GM18907 (cell line): ENCODE results near the gene USP6NL.
A peak's percentile ranks its signal among the peaks of the same experiment; 100 is the strongest.
"Not testable (repeated sequence)": the region's sequence is repeated elsewhere in the genome, so short reads cannot be mapped to it uniquely, and the experiment has no call there.

Experiments used
- ATAC-seq: cut with Tn5 transposase; IDR thresholded peaks from one replicate; pipeline ENCODE4 v1.9.1; 2021; ENCODE audit warnings: mild to moderate bottlenecking, moderate library complexity; ENCODE audit not compliant: unreplicated experiment

USP6NL gene

DNA sequence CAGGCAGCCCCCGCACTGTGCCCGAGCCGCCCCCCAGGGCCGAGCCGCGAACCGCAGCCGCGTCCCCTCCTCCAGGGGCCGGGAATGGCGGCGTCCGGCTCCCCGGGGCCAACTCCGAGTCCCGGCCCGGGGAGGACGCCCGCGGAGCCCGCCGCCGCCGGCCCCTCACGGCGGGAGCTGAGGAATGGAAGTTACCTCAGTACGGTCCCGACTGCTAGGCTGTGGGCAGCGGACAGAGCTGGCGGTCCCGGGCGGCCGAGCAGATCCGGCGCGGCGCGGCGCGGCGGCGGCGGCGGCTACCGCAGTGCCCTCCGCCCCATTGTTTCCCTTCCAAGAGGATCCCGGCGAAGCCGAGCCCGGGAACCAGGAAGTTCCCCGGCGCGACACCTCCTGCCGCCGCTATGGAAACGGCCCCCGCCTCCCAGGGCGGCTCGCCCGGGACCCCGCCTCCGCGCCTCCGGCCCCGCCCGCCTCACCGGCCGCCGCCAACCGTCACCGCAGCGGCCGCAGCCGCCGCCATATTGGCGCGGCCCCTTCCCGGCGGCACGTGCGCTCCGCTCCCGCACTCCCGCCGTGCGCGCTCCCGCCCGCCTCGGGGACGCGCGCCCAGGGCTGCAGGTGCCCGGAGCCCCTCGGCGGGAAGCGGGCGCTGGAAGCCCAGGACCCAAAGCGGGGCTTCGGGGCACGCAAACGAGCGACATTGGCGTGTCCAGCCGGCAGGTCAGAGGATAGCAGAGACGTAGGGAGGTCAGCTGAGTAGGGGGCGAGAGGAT is at the start of gene USP6NL:
Gene USP6NL, minus strand, starts transcription at position 403 of the 773 bp plus-strand sequence. CDS start 14,016 bp downstream, outside the sequence.
- ATAC-seq: peak; percentile 55

DNA sequence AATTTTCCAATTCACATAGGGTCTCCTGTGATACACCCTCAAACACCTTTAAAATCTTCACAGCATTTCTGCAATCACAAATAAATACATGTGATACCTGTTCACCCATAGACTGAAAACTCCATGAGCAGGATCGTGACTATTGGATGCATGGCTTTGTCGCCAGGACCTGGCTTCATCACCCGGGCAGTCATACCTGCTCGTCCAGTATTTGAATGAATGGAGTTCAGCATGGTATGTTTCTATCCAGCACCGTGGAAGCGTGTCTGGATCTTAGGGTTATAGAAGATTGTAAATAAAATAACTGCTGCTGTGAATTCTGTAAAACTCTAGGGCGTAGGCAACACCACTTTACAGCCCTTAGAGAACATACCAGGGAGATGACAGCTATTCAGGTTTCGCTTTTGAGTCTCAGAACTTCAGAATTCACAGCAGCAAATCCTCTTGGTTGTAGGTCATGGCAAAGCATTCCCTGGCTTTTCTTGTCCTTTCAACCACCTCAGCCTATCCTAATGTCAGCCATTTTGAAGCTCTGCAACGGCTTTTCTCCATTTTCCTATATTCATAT is 47.4 kb upstream of the USP6NL start:
- ATAC-seq: no peak

DNA sequence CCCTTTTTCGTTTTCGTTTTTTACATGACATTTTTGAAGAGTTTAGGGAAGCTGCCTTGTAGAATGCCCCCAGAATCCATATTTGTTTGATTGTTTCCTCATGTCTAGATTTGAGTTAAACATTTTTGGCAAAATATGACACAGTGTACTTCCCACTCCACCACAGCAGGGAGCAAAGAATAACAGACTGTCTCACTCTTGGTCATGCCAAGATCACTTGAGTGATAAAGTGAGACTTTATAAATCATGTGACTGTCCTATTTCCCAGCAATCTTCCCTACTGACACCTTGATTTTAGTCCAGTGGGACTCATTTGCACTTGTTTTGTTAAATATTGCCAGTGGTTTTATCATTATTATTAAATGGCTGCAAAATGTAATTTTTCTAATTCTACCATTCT is 44.4 kb upstream of the USP6NL start:
- ATAC-seq: no peak

DNA sequence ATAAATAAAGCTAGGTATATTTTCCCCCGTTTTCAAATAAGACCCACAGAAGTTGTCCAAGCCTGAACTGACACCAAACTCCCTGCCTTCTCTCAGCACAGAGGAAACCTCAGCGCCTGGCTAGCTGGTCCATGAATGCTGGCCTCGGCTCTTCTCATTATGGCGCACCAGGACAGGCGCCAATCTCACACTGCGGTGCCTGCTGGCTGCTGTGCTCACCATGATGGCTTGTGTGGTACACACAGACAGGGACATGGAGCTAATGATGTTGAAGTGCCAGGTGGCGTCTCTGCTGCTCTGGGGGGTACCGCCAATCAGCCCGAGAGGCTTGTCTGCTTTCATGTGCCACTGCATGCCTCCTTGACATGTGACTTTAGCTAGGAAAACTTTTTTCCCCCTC is 43.2 kb upstream of the USP6NL start:
- ATAC-seq: no peak

DNA sequence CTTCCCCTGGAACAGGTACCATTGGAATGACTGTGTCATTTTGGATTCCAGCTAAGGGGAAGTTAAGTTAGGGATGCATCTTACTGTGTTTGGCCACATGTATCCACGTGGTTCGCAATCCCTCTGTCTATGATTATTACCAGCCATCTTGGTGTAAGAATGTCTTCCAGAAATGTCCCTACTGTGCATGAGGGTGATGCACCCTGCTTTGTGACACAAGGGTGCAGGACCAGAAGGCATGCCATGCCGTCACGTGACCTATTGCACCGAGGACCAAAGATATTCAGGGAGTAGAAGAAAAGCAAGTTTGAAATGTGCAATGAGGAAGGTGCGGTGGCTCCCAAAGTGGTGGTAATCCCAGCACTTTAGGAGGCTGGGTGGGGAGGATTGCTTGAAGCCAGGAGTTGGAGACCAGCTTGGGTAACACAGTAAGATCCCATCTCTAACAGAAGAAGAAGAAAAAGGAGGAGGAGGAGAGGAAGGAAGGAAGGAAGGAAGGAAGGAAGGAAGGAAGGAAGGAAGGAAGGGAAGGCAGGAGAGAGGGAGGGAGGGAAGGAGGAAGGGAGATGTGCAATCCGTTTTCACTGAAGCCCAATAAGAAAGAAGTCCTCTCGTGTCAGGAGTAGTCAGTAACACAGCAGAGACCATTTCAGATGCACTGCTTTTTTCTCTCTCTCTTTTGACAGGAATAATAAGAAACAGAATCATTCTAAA is 42.5 kb upstream of the USP6NL start:
- no peak for ATAC-seq

DNA sequence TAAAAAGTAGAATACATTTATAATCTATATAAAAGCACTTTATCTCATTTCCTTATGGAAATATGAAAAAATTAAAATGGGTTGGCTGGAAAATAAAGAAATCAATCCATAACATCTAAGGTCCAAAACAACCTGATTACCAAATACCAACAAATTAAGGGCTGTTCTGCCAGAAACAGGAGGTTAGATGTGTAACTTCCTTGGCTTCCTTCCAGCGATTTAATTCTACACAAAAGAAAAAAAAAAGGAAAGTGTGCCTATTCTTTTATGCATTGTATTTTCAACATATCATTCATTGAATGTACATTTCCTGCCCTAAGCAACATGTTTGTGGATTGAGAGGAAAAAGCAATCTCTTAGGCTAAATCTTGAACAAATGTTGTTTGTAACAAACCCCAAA is 36.2 kb upstream of the USP6NL start:
- ATAC-seq: no peak

DNA sequence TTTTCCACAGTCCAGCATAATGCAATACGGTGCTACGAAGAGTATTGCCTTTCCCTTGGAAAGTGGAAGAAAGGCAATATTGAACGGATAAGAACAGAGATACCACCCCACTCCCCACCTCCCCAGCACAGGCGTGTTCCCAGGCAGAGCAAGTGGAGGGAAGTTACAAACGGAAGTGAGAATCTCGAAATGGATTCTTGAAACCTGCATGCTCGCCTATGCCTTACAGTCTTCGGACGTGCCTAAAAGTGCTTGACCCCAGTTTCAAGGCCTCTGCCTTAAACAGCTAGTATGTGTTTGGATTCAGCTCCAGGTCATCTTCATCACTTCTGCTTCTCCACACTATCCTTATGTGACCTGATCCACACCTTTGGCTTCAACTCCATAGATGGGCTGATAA is 35.0 kb upstream of the USP6NL start:
- no peak for ATAC-seq

DNA sequence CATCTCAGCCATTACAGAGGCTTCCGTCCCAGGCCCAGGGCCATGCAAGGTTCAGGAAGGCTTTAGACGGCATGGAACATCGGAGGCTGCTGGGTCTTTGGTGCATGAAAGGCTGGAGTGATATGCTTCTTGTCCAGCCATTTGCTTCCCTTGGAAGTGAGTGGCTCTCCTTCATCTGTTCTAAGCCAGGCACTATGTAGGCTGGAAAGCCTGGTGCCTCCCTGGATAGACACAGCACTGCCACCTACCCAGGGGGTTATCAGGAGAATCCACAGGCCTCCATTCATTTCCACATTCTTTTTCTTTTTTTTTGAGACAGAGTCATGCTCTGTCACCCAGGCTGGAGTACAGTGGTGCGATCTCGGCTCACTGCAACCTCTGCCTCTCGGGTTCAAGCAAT is 31.6 kb upstream of the USP6NL start:
- no peak for ATAC-seq

DNA sequence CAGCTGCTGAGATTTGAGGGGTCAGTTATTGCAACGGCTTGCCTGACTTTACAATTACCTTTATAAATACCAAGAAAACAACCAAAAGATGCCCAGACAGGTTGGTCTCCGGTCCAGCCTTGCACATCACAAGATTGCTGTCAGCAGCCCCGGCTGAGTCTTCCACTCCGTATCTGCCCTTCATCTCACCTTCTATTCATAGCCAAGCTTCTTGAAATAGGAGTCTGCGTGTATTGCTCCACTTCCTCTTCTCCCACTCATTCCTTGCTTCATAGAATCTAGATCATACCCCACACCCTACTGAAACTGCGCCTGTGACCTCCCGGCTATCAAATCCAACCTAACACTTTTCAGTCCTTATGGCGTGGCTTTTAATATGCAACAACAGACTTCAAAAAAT is 31.1 kb upstream of the USP6NL start:
- ATAC-seq: no peak

DNA sequence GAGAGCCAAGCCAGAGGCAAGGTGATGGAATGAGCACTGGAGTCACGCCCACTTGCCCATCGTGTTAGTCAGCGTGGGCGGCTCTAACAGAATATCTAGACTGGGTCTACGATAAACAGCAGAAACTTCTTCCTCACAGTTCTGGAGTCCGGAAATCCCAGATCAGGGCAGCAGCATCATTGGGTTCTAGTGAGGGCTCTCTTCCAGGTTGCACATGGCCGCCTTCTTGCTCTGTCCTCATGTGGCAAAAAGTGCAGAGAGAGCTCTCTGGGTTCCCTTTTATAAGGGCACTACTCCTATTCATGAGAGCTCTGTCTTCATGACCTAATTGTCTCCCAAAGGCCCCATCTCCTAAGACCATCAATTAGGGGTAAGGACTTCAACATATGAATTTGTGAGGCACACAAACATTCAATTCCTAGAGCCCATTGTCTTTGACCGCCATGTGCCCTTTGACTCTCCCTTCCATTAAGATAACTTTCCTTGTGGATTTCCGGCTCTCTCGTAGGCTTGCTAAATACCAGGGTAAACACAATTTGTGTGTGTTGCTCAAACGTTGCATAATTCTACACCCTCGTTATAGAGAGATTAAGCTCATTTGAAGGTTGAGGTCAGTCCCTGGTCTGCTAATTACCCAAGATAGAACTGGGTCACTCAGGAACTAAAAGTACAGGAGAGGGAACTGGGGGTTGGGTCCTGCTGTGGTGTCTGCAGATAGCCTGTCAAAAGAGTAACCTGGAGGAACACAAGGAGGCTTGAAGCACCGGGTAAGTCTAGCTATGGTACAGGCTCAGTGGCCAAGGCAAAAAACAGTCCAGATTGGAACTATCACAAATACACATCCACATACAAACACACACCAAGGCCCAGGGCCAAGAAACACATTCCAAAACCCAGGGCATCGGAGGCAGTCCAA is 28.7 kb upstream of the USP6NL start:
- no peak for ATAC-seq

DNA sequence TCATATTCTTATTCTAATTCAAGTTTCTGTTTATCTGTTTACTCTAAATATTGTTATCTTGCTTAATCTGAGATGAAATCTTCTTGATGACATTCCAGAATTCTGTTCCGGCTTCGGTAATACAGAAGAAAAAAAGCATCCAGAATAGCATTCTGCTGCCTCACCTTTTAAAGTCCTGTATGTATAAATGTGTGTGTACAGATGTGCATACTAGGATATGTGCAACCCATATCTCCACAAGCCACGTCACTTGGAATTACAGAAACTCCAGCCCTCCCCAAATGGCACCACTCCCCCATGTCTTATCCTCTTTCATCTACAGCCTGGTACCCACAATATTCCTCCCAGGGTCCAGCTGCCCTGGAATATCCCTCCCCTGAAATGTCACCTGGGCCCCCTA is 27.9 kb upstream of the USP6NL start:
- no peak for ATAC-seq

DNA sequence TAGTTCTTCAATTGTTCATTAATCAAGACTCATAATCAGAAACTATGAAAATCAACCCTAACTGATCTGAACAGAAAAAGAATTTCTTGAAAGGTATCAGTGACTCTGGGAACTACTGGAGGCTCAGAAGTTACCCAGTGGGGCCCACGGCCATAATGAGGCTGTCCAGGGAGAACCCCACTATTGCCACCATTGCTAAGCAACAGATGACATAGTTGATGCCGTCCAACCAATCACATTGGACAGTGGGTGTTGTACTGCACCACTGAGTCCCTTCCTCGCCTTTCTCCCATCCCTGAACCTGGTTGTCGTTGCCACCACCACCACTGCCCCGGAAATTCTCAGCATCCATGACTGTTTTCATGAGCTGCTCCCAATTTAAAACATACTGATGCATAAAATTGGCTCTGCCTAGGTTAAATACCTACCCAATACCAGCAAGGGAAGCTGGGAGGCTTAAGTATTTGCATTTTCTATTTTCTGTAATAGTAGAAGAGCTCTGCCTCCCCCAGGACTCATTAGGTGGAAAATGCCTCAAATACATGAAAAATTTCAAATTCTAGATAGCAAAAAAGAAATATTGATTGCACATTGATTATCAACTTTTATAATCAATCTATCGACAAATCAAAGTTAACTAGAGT is 26.7 kb upstream of the USP6NL start:
- ATAC-seq: no peak

DNA sequence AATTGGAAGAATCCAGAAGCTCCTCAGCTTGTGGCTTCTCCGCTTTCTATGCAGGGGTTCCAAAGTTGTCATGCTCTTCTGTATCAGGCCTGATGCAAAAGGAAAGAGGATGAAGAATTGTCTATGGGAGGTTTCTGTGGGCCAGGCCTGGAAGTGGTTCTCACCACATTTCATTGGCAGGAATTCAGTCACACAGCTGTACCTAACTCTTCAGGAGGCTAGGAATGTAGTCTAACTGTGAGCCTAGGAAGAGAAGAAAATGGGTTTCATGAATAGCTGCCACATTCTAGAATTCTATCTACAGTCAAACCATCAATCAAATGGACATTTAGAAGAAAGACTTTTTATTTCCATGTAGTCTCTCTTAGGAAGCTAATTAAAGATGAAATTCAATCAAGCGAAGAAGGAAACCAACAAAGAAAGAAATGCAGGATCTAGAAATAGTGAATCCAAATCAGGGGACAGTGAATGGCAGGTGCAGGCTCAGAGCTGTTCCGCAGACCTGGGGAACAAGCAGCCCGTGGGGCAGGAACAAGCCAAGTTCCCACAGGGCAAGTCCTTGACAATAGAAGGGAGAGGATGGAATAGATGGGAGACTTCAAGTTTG is 25.4 kb upstream of the USP6NL start:
- ATAC-seq: no peak

DNA sequence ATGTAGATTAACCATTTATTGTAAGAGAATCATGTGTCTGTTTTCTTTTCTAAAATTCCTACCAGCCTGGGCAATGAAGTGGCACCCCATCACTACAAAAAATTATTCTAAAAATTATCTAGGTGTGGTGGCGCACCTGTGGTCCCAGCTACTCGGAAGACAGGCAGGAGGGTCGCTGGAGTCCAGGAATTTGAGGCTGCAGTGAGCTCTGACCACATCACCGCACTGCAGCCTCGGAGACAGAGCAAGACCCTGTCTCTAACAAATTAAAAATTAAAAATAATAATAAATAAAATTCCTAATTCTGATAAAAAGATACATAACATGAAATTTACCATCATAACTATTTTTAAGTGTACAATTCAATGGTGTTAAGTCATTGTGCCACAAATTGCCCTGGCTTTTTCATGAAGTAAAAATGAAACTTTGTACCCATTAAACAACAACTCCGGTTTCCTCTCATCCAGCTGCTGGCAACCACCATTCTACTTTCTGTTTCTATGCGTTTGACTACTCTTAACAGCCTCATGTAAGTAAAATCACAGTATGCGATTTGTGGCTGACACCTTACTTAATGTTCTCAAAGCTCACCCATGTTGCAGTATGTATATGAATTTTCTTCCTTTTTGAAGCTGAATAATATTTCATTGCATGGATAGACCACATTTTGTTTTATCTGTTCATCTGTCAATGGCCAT is 20.6 kb upstream of the USP6NL start:
- ATAC-seq: peak; percentile 99

DNA sequence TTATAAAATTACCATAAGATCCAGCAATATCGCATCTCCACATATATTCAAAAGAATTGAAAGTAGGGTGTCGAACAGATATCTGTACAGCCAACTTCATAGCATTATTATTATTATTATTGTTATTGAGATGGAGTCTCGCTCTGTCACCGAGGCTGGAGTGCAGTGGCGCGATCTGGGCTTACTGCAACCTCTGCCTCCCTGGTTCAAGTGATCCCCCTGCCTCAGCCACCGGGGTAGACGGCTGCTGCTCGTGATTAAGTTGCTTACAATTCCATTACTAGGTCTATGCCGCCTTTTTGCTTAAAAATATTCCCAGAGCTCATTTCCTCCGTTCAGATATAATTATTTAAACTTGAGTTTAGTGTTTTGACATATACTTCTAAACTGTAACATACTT is 19.8 kb upstream of the USP6NL start:
- ATAC-seq: no peak

DNA sequence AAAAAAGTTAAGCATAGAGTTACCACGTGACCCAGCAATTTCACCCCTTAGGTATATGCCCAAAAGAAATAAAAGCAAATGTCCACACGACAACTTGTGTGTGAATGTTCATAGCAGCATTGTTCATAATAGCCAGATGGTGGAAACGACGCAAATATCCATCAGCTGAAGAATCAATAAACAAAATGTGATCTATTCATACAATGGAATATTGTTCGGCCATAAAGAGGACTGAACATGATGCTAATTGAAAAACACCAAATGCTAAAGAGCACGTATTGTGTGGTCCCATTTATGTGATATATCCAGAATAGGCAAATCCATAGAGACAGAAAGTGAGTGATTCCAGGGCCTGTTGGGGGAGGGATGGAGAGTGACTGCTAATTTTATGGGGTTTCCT is 18.3 kb upstream of the USP6NL start:
- no peak for ATAC-seq

DNA sequence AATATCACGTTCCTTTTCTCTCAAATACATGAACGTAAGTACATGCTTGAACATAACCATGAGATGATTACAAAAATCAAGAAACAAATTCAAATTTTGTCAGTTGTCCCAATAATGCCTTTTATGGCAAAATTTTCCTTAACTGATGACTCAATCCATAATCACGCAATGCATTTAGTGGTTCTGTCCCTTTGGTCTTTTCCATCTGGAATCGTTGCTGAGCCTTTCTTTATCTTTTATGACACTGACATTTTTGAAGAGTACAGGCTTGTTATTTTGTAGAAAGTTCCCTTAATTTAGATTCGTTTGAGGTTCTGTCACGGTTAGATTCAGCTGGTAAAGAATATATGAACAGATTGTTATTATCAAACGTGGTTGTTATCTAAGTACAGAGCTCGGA is 16.5 kb upstream of the USP6NL start:
- ATAC-seq: not testable (repeated sequence)

DNA sequence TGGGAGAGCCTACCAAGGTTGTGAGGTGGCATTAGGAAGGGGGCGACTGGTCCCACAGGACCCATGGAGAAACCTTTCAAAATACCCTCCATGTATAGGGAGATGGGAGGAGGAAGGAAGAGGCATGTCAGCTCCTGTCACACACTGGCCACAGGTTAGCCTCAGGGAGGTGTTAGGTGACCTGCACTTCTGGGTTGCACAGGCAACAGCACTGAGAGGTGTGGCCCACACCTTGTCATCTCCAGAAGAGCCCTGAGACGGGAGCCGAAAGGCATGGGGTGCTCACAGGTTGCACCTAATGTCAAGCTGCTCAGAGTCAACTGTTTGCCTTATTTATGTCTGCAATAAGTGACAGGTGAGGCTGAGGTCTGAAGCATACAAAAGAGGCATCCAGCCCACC is 14.6 kb upstream of the USP6NL start:
- ATAC-seq: no peak

DNA sequence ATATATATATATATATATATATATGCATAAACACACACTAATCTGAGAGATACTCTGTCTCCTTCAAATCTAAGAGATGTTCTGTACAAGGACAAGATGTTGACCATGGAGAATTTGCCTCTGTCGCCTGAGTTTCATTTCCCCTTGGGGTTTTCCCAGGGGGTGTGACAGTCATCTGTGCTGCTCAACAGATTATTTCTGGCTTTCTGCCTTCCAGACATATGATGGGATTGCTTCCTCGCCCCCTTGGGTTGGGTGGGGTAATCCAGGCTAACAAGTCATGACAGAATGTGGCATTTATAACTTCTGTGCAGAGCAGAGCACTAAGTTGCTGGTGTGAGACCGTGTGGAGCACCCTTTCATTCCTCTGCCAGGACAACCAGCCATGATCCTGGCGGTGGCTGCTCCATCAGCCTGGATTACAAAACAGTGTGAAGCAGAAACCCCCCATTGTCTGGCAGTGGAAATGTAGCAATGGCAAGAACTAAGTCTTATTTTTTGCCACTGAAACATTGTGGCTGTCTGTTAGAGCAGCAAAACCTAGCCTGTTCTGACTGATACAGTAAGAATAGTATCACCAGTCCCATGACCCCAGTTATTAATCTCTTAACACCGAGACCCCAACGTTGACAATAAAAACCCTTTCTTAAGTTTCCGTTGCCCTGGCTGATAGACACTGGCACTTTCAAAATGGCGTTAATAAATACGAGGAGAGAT is 13.7 kb upstream of the USP6NL start:
- peak; percentile 83 for ATAC-seq
